ENCODE measurements around the gene NPHP1.

DNA sequence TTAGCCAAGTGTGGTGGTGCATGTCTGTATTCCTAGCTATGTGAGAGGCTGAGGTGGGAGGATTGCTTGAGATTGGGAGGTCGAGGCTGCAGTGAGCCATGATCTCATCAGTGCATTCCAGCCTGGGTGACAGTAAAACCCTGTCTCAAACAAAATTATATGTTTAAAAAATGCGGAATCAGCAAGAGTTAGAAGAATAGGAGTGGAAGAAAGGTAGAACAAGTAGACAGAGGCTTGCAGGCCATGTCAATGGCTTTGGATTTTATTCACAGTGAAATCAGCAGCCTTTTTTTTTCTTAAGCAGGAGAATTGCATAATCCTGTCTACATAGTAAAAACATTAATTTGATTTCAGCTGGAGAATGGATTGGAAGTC is 15.4 kb upstream of the NPHP1 start:
- TF ChIP-seq, protein P1, sequence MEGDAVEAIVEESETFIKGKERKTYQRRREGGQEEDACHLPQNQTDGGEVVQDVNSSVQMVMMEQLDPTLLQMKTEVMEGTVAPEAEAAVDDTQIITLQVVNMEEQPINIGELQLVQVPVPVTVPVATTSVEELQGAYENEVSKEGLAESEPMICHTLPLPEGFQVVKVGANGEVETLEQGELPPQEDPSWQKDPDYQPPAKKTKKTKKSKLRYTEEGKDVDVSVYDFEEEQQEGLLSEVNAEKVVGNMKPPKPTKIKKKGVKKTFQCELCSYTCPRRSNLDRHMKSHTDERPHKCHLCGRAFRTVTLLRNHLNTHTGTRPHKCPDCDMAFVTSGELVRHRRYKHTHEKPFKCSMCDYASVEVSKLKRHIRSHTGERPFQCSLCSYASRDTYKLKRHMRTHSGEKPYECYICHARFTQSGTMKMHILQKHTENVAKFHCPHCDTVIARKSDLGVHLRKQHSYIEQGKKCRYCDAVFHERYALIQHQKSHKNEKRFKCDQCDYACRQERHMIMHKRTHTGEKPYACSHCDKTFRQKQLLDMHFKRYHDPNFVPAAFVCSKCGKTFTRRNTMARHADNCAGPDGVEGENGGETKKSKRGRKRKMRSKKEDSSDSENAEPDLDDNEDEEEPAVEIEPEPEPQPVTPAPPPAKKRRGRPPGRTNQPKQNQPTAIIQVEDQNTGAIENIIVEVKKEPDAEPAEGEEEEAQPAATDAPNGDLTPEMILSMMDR (IDR thresholded peaks at IDR 0.05 in 2 of 3, conservative IDR thresholded peaks at IDR 0.05 in 1 of 3; ENCODE audit: borderline replicate concordance in 1 of 3, insufficient read depth in 1 of 3, low read depth in 2 of 3, low read length in 2 of 3) = no peak
- TF ChIP-seq JUND (IDR thresholded peaks at IDR 0.05) (no peak), POLR2A (IDR thresholded peaks at IDR 0.05; ENCODE audit: borderline replicate concordance, extremely low read depth, insufficient read depth, insufficient read length) (no peak), POLR2AphosphoS5 (IDR thresholded peaks at IDR 0.05; ENCODE audit: low read depth, low read length) (no peak), ZFX (IDR thresholded peaks at IDR 0.05) (no peak), SIN3A (IDR thresholded peaks at IDR 0.05; ENCODE audit: low read depth) (no peak)
